H1 (cell line): ENCODE results near the gene NFKB1.

Source experiments
- CTCF ChIP-seq, 3 experiments: IDR thresholded peaks; 1 replicate in 2 of 3; 2 replicates in 1 of 3; pipeline versions ENCODE4 v1.5.1 to v1.6.1; 2011; ENCODE audit warnings: low read length in 3 of 3, mild to moderate bottlenecking in 3 of 3, inconsistent platforms in 2 of 3, low read depth in 1 of 3, moderate library complexity in 1 of 3; ENCODE audit not compliant: insufficient read depth in 1 of 3; ENCODE audit errors: control extremely low read depth in 1 of 3
- EZH2 ChIP-seq: fragments of 200-600 bp; sonication (generic); IDR thresholded peaks from 2 replicates; pipeline ENCODE4 v1.7.1; 2012; ENCODE audit warnings: low read depth, mild to moderate bottlenecking, moderate library complexity, low read length, inconsistent platforms; ENCODE audit not compliant: severe bottlenecking
- KDM1A ChIP-seq: fragments of 200-600, 300-600 bp; sonication (generic); IDR thresholded peaks from 2 replicates; pipeline ENCODE4 v1.7.1; 2016; ENCODE audit warnings: mild to moderate bottlenecking, low read length, borderline replicate concordance
- SIX5 ChIP-seq: IDR thresholded peaks from 2 replicates; pipeline ENCODE4 v1.6.1; 2011; ENCODE audit warnings: mild to moderate bottlenecking, low read depth, low read length
- YY1 ChIP-seq: IDR thresholded peaks from 2 replicates; pipeline ENCODE4 v1.6.1; 2011; ENCODE audit warnings: low read depth, mild to moderate bottlenecking, low read length

DNA sequence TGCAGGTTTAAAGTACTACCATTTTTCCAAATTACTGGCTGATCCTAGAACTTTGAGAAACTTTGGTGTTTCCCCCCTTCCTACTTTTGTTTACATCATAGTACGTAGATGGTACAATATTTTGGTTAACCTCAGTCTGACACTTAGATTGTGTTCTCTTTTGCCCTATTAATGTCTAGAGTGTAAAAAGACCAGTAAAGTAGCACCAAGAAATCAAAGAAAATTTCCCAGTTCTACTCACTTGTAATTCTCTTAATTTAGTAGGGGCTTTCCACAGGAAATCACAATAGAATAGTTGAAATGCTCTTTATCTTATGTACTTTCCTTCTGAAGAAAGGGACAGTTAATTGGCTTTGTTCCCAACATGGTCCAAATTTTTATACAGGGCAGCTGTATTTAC, 51.6 kb downstream of the NFKB1 start:
- TF ChIP-seq YY1, result no peak
- no peak for TF ChIP-seq EZH2
- TF ChIP-seq KDM1A, result no peak
- no peak for TF ChIP-seq SIX5
- no peak for TF ChIP-seq CTCF (IDR thresholded peaks at IDR 0.05; ENCODE audit: control extremely low read depth in 1 of 3, insufficient read depth in 1 of 3, low read depth in 1 of 3, low read length in 3 of 3)
